K562 (cell line): ENCODE results near the gene EMC9.

Source experiments
- EZH2 ChIP-seq: IDR thresholded peaks from 2 replicates; pipeline ENCODE4 v1.6.1; 2012; ENCODE audit warnings: low read depth, mild to moderate bottlenecking, inconsistent platforms, low read length, borderline replicate concordance
- FOXJ3 ChIP-seq: sonication (generic); formaldehyde crosslinking; IDR thresholded peaks from 2 replicates; pipeline ENCODE4 v1.4.0; 2020; ENCODE audit warnings: mild to moderate bottlenecking, missing genetic modification reagents
- POLR2AphosphoS5 ChIP-seq: IDR thresholded peaks from 2 replicates; pipeline ENCODE4 v1.6.1; 2011; ENCODE audit warnings: mild to moderate bottlenecking, low read depth, low read length, moderate library complexity; ENCODE audit not compliant: control insufficient read depth, insufficient read depth
- POLR2H ChIP-seq: IDR thresholded peaks from 2 replicates; pipeline ENCODE4 v1.6.1; 2016; ENCODE audit warnings: missing genetic modification characterization, low read depth, mild to moderate bottlenecking, control low read depth, missing compliant biosample characterization, moderate library complexity
- SMAD4 ChIP-seq: fragments of 250-450 bp; sonication (Bioruptor Pico); conservative IDR thresholded peaks from 2 replicates; pipeline ENCODE4 v1.8.0; 2021; ENCODE audit warnings: inconsistent platforms, mild to moderate bottlenecking, moderate library complexity
- TBL1XR1 ChIP-seq, 2 experiments: IDR thresholded peaks; 2 replicates each; pipeline ENCODE4 v1.6.1; 2012; ENCODE audit warnings: improper control_type of control experiment in 2 of 2, low read length in 2 of 2, mild to moderate bottlenecking in 1 of 2
- ZNF830 ChIP-seq: fragments of 250-450 bp; sonication (Bioruptor Pico); IDR thresholded peaks from 2 replicates; pipeline ENCODE4 v1.5.0; 2021; ENCODE audit warnings: mild to moderate bottlenecking

DNA sequence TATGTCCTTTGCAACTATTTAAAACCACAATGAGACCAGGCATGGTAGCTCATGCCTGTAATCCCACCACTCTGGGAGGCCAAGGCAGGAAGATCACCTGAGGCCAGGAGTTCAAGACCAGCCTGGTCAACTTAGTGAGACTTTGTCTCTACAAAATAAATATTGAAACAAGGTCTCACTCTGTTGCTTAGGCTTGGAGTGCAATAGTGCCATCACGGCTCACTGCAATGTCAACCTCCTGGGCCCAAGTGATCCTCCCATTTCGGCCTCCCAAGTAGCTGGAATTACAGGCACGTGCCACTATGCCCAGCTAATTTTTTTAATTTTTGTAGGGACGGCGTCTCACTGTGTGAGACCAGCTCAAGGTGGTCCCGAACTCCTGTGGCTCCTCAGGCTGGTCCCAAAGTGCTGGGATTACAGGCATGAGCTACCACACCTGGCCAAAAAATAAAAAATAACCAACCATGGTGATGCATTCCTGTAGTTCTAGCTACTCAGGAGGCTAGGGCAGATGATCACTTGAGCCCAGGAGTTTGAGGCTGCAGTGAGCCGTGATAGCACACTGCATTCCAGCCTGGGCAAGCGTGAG is 11.9 kb downstream of the EMC9 start:
- TF ChIP-seq POLR2AphosphoS5: no peak
- no peak for TF ChIP-seq POLR2H (tag)
- no peak for TF ChIP-seq ZNF830 (CRISPR knock-in tag)
- TF ChIP-seq EZH2: no peak
- TF ChIP-seq FOXJ3 (CRISPR knock-in tag): no peak
- no peak for TF ChIP-seq SMAD4 (CRISPR knock-in tag)
- no peak for TF ChIP-seq TBL1XR1 (IDR thresholded peaks at IDR 0.05; ENCODE audit: low read length in 2 of 2)
